ENCODE data around the gene DCST1.

GRCh38 chr1:154988058-154988954 is 45.3 kb upstream of the DCST1 start:
- TF ChIP-seq CTCF (conservative IDR thresholded peaks at IDR 0.05; ENCODE audit: low read depth, low read length) (no peak), EZH2 (IDR thresholded peaks at IDR 0.05; ENCODE audit: borderline replicate concordance, low read depth, low read length, poor library complexity, severe bottlenecking) (no peak)
